Measurements from ENCODE around the gene ANKRD45.
A peak's percentile ranks its signal among the peaks of the same experiment; 100 is the strongest.
"Not testable (repeated sequence)": the region's sequence is repeated elsewhere in the genome, so short reads cannot be mapped to it uniquely, and the experiment has no call there.

ANKRD45 gene, protein sequence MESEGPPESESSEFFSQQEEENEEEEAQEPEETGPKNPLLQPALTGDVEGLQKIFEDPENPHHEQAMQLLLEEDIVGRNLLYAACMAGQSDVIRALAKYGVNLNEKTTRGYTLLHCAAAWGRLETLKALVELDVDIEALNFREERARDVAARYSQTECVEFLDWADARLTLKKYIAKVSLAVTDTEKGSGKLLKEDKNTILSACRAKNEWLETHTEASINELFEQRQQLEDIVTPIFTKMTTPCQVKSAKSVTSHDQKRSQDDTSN

DNA sequence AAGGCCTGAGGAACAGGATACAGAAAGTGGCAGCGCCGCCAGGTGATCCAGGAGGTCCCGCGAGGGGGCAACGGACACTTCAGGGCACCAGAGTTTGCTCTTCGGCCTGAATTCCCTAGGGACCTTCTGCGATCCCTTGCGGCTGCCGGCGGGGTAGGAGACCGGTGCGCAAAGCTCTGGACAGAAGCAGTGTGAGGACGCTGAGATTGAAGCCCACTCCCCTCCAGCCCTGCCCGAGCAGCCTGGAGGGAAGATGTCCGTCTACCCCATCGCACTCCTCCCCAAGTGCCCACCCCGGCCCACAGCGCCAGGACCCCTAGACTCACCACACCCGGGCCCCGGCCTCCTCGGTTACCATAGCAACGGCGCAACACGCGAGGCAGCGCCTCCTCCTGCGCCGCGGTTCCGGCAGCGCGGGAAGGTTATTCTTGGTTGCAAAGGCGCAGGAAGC, at the start of gene ANKRD45:
Gene ANKRD45, minus strand, starts transcription at position 361 of the 451 bp plus-strand sequence. CDS start 10,433 bp downstream, outside the sequence.
- H2AFZ ChIP-seq (ENCODE audit: low read length, unreplicated experiment), result peak within 1 kb of the TSS; percentile 45

DNA sequence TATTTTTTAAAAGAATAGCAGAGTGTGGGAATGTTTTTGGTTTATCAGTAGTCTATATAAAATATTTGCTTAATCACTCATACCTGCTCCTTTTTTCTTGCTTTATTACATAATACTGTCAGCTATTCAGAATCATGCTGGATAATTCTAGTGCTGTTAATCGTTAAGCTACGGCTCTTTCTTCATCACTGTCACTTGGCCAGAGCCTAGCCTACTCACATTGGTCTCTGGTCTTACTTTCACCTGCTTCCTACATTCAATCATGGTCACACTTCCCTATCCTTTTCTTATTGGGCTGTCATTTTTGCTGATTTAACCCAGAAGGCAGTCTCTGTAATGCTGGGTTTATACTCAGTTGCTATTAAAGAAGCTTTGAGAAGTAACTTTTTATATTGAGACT, 47.6 kb upstream of the ANKRD45 start:
- no peaks in the 10 kb centered on the region for H3K27me3 ChIP-seq (ENCODE audit: insufficient read depth, low read length)
- no peak overlapping the region for H3K27ac ChIP-seq (ENCODE audit: low read depth, low read length)
- H3K4me1 ChIP-seq (ENCODE audit: control insufficient read depth, insufficient read depth, low read length, unreplicated experiment), result peaks cover 11% of the 10 kb centered on the region
- H3K4me3 ChIP-seq (ENCODE audit: low read depth, low read length), result no peak overlapping the region; the same call in 1 of the 2 replicates
- H3K79me2 ChIP-seq (ENCODE audit: control insufficient read depth, insufficient read depth, low read length, unreplicated experiment), result peaks cover 37% of the 10 kb centered on the region
- H2AFZ ChIP-seq (ENCODE audit: low read length, unreplicated experiment), result no peak overlapping the region
- H3K36me3 ChIP-seq (ENCODE audit: insufficient read depth, low read length), result 0 out of 2 replicates have a peak, but pooled peaks cover 4% of the 10 kb centered on the region

More for the DNA sequence above, at the start of gene ANKRD45:
- Histone ChIP-seq H3K36me3 (ENCODE audit: insufficient read depth, low read length) (no peaks in the 10 kb centered on the region), H3K79me2 (ENCODE audit: control insufficient read depth, insufficient read depth, low read length, unreplicated experiment) (no peaks in the 10 kb centered on the region), H3K27me3 (ENCODE audit: insufficient read depth, low read length) (no peaks in the 10 kb centered on the region), H3K27ac (ENCODE audit: low read depth, low read length) (no peak within 1 kb of the TSS), H3K4me3 (ENCODE audit: low read depth, low read length) (peak within 1 kb of the TSS; percentile 81), H3K4me1 (ENCODE audit: control insufficient read depth, insufficient read depth, low read length, unreplicated experiment) (peaks cover 4% of the 10 kb centered on the region)

DNA sequence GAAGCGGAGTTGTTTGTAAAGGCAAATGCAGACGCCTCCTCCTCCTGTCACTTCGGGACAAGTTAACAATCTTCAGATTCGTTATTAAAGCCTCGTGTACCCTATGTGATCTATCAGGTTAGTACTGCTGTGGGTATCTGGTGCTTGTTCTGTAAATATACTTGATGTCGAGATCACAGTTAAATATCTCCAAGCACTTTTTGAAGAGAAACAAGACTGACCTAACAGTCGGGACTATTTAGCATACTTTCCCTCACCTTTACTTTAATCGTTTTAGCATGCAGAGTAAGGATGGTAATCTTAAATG, 45.8 kb upstream of the ANKRD45 start:
- H3K4me3 ChIP-seq (ENCODE audit: low read depth, low read length), result peak overlapping the region; percentile 90
- H3K36me3 ChIP-seq (ENCODE audit: insufficient read depth, low read length), result no peaks in the 10 kb centered on the region
- H3K79me2 ChIP-seq (ENCODE audit: control insufficient read depth, insufficient read depth, low read length, unreplicated experiment), result peaks cover 32% of the 10 kb centered on the region
- peak overlapping the region; percentile 37 for H3K27ac ChIP-seq (ENCODE audit: low read depth, low read length)
- peak overlapping the region; percentile 58 for H2AFZ ChIP-seq (ENCODE audit: low read length, unreplicated experiment)
- H3K27me3 ChIP-seq (ENCODE audit: insufficient read depth, low read length), result peaks cover 2% of the 10 kb centered on the region; the same call in 1 of the 2 replicates
- H3K4me1 ChIP-seq (ENCODE audit: control insufficient read depth, insufficient read depth, low read length, unreplicated experiment), result peaks cover 11% of the 10 kb centered on the region

DNA sequence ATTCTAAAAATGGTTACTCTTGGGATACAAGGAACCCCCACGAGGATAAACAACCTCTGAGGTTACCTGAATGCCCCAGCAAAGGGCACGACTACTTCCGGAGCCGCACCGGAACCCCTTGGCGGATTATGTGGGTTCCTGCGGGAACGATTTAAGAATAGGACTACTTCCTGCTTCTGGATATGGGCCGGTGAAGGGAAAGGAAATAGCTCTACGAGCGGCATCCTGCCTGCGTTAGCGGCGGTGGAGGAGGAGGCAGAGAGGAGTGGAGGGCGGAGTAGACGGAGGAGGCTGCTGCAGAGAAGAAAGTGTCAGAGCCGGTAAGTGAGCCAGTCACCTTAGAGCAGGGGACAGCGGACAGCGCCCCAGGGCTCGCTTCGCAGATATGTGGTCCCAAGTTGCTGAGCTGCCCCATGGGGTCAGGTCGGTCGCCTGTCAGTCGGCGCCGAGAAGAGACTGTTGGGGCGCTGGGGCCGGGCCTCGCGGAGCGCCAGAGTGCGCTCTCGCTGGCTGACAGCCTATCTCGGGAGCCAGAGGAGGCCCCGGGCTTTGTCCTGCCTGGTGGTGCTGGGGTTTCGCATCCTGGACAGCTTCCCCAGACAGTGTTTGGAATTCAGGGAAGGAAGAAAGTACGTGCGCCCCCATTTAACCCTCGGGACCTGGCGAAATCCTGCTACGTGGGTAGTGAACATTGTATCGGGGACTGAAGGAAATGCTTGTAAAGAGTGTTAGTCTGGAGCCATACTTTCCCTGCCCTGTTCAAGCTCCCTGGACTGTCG, 45.3 kb upstream of the ANKRD45 start, which contains the start of gene KLHL20:
Gene KLHL20, plus strand, starts transcription at position 223 of the 779 bp plus-strand sequence. CDS start 1,063 bp downstream, outside the sequence.
- Histone ChIP-seq H3K4me1 (ENCODE audit: control insufficient read depth, insufficient read depth, low read length, unreplicated experiment) (peaks cover 11% of the 10 kb centered on the region), H3K4me3 (ENCODE audit: low read depth, low read length) (peak within 1 kb of the TSS; percentile 90), H3K27ac (ENCODE audit: low read depth, low read length) (peak within 1 kb of the TSS; percentile 37), H3K79me2 (ENCODE audit: control insufficient read depth, insufficient read depth, low read length, unreplicated experiment) (peaks cover 28% of the 10 kb centered on the region), H3K36me3 (ENCODE audit: insufficient read depth, low read length) (no peaks in the 10 kb centered on the region), H2AFZ (ENCODE audit: low read length, unreplicated experiment) (peak within 1 kb of the TSS; percentile 100), H3K27me3 (ENCODE audit: insufficient read depth, low read length) (peaks cover 2% of the 10 kb centered on the region; the same call in 1 of the 2 replicates)

DNA sequence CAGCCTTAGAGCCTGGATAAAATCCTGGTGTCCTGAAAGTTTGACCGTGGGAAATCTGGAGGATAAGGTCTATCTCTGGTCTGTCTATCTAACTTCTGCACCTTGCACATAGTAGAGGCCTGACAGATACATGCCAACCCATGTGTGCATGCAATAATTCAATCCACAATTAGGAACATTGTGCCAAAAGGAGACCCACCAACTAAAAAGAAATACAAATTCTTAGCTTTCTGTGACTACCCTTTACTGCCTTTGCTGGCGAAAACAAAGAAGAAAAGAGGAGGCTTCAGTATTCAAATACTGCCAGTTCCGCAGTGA, 44.7 kb upstream of the ANKRD45 start:
- peaks cover 11% of the 10 kb centered on the region for H3K4me1 ChIP-seq (ENCODE audit: control insufficient read depth, insufficient read depth, low read length, unreplicated experiment)
- H3K36me3 ChIP-seq (ENCODE audit: insufficient read depth, low read length), result no peaks in the 10 kb centered on the region
- peak overlapping the region; percentile 90 for H3K4me3 ChIP-seq (ENCODE audit: low read depth, low read length)
- H3K27me3 ChIP-seq (ENCODE audit: insufficient read depth, low read length), result peaks cover 2% of the 10 kb centered on the region; the same call in 1 of the 2 replicates
- peak overlapping the region; percentile 100 for H2AFZ ChIP-seq (ENCODE audit: low read length, unreplicated experiment)
- peaks cover 28% of the 10 kb centered on the region for H3K79me2 ChIP-seq (ENCODE audit: control insufficient read depth, insufficient read depth, low read length, unreplicated experiment)
- H3K27ac ChIP-seq (ENCODE audit: low read depth, low read length), result peak overlapping the region; percentile 37

DNA sequence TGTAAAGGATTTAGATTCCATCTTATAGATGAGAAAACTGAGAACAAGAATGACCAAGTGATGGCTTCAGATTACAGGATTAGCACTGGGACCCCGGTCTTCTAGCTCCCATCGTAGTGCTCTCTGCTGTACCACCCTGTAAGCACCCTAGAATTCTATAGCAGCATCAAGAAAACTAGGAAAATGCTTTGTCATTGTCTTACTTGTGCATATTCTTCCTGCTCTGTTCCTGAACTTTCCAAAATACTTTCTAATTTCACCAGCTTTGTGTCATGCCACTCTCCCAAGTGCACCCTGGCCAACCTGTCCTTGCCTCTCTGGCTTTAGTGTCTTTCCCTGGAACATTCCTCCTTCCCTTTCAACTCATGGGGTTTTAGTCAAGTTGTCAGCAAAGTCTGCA, 39.1 kb upstream of the ANKRD45 start:
- Histone ChIP-seq H3K27ac (ENCODE audit: low read depth, low read length) (no peak overlapping the region), H3K4me1 (ENCODE audit: control insufficient read depth, insufficient read depth, low read length, unreplicated experiment) (no peaks in the 10 kb centered on the region), H3K4me3 (ENCODE audit: low read depth, low read length) (no peak overlapping the region), H2AFZ (ENCODE audit: low read length, unreplicated experiment) (no peak overlapping the region), H3K36me3 (ENCODE audit: insufficient read depth, low read length) (no peaks in the 10 kb centered on the region), H3K27me3 (ENCODE audit: insufficient read depth, low read length) (peaks cover 11% of the 10 kb centered on the region), H3K79me2 (ENCODE audit: control insufficient read depth, insufficient read depth, low read length, unreplicated experiment) (no peaks in the 10 kb centered on the region)

DNA sequence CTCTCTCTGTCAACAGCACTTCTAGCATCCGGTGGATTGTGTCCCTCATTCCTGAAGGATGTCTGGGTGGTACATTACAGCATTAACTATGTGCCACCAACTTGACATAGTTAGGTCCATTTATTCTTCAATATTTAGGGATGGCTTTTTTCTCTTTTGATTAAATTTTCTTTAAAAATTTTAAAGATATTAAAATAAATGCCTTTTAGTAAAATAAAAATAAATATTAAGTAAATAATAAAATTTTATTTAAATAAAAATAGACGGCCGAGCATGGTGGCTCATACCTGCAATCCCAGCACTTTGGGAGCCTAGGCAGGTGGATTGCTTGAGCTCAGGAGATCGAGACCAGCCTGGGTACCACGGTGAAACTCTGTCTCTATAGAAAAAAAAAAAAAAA, 35.5 kb upstream of the ANKRD45 start:
- Histone ChIP-seq H3K27me3 (ENCODE audit: insufficient read depth, low read length) (peaks cover 8% of the 10 kb centered on the region), H3K4me3 (ENCODE audit: low read depth, low read length) (no peak overlapping the region), H2AFZ (ENCODE audit: low read length, unreplicated experiment) (no peak overlapping the region), H3K36me3 (ENCODE audit: insufficient read depth, low read length) (no peaks in the 10 kb centered on the region), H3K4me1 (ENCODE audit: control insufficient read depth, insufficient read depth, low read length, unreplicated experiment) (no peaks in the 10 kb centered on the region), H3K79me2 (ENCODE audit: control insufficient read depth, insufficient read depth, low read length, unreplicated experiment) (no peaks in the 10 kb centered on the region), H3K27ac (ENCODE audit: low read depth, low read length) (no peak overlapping the region)

DNA sequence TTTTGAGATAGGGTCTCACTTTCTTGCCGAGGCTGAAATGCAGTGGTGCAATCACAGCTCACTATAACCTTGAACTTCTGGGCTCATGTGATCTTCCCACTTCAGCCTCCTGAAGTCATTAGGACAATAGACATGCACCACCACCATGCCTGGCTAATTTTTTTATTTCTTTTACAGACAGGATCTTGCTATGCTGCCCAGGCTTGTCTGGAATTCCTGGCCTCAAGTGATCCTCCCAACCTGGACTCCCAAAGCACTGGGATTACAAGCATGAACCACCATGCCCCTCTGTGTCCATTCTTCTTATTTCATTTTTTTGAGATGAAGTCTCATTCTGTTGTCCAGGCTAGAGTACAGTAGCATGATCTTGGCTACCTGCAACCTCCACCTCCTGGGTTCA, 33.1 kb upstream of the ANKRD45 start:
- Histone ChIP-seq H3K36me3 (ENCODE audit: insufficient read depth, low read length) (no peaks in the 10 kb centered on the region), H3K27me3 (ENCODE audit: insufficient read depth, low read length) (0 out of 2 replicates have a peak, but pooled peaks cover 3% of the 10 kb centered on the region), H3K4me3 (ENCODE audit: low read depth, low read length) (no peak overlapping the region), H2AFZ (ENCODE audit: low read length, unreplicated experiment) (no peak overlapping the region), H3K79me2 (ENCODE audit: control insufficient read depth, insufficient read depth, low read length, unreplicated experiment) (no peaks in the 10 kb centered on the region), H3K27ac (ENCODE audit: low read depth, low read length) (no peak overlapping the region), H3K4me1 (ENCODE audit: control insufficient read depth, insufficient read depth, low read length, unreplicated experiment) (no peaks in the 10 kb centered on the region)

DNA sequence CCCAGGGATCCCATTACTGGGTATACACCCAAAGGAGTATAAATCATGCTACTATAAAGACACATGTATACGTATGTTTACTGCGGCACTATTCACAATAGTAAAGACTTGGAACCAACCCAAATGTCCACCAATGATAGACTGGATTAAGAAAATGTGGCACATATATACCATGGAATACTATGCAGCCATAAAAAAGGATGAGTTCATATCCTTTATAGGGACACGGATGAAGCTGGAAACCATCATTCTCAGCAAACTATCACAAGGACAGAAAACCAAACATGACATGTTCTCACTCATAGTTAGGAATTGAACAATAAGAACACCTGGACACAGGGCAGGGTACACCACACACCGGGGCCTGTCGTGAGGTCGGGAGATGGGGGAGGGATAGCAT, 31.6 kb upstream of the ANKRD45 start:
- not testable (repeated sequence) for H2AFZ ChIP-seq (ENCODE audit: low read length, unreplicated experiment); H3K27ac ChIP-seq (ENCODE audit: low read depth, low read length)

DNA sequence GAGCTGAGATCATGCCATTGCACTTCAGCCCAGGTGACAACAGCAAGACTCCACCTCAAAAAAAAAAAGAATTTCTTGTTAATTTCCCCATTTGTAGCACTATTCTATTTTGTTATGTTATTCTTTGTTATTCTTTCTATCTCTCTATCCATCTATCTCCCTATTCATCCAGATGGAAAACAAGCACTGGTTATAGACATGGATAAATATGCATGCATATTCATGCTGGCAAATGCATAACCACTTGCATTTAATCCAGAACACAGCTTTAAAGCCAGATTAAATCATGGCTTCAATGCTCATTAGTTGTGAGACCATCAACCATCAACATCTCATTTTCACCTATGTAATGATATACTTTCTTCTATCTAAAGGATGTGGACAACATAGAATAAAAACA, 23.6 kb upstream of the ANKRD45 start:
- no peaks in the 10 kb centered on the region for H3K4me1 ChIP-seq (ENCODE audit: control insufficient read depth, insufficient read depth, low read length, unreplicated experiment)
- no peak overlapping the region for H3K4me3 ChIP-seq (ENCODE audit: low read depth, low read length)
- no peaks in the 10 kb centered on the region for H3K79me2 ChIP-seq (ENCODE audit: control insufficient read depth, insufficient read depth, low read length, unreplicated experiment)
- H3K36me3 ChIP-seq (ENCODE audit: insufficient read depth, low read length), result no peaks in the 10 kb centered on the region
- H2AFZ ChIP-seq (ENCODE audit: low read length, unreplicated experiment), result no peak overlapping the region
- H3K27ac ChIP-seq (ENCODE audit: low read depth, low read length), result no peak overlapping the region
- peaks cover 19% of the 10 kb centered on the region for H3K27me3 ChIP-seq (ENCODE audit: insufficient read depth, low read length)

More for the DNA sequence above, 31.6 kb upstream of the ANKRD45 start:
- H3K4me1 ChIP-seq (ENCODE audit: control insufficient read depth, insufficient read depth, low read length, unreplicated experiment); H3K79me2 ChIP-seq (ENCODE audit: control insufficient read depth, insufficient read depth, low read length, unreplicated experiment); H3K27me3 ChIP-seq (ENCODE audit: insufficient read depth, low read length); H3K36me3 ChIP-seq (ENCODE audit: insufficient read depth, low read length); H3K4me3 ChIP-seq (ENCODE audit: low read depth, low read length): not testable (repeated sequence)
